A549 (cell line): ENCODE data around the gene DIS3L2. TPM values are rescaled to one million over a fixed set of nuclear protein-coding genes. Genes with fewer than 3 reads are reported as not detected.
A peak's percentile ranks its signal among the peaks of the same experiment; 100 is the strongest.

ENCODE experiments used
- ATAC-seq, 2 experiments: fragments of 200-7000 bp in 1 of 2; fragments of >200 bp in 1 of 2; cut with Nextera tagmentation in 1 of 2; cut with Tn5 transposase in 1 of 2; 3 replicates each; pipeline versions ENCODE4 v1.8.0 to v1.9.1; 2018 to 2020; ENCODE audit warnings: mild to moderate bottlenecking in 1 of 2, moderate library complexity in 1 of 2
- CTCF ChIA-PET: fragments of 300-600 bp; sonication (Branson Sonifier 250); formaldehyde crosslinking; extraction: SDS; loops from one replicate; lab custom pipeline; 2021; ENCODE audit warnings: antibody characterized with exemption, inconsistent platforms; lab: Yijun Ruan, JAX
- POLR2A ChIA-PET: fragments of 350-600 bp; formaldehyde crosslinking; extraction: SDS; loops from one replicate; lab custom pipeline; 2021; ENCODE audit warnings: antibody characterized with exemption, inconsistent platforms; lab: Yijun Ruan, JAX
- DNase-seq, 2 experiments: peaks; one replicate each; pipeline versions ENCODE4 v3.0.0 to v3.0.0-alpha.2; 2011 to 2016; ENCODE audit warnings: low read depth in 1 of 2, low spot score in 1 of 2
- FAIRE-seq: peaks from 2 replicates; lab custom pipeline; 2011; peaks lifted over from hg19 to GRCh38; lab: Jason Lieb, UNC
- H3K27ac ChIP-seq, 2 experiments: fragments of >200 bp; sonication (Bioruptor Twin); formaldehyde crosslinking; 3 replicates each; pipeline ENCODE4 v1.5.1; 2016 to 2017
- H3K4me1 ChIP-seq: fragments of >200 bp; sonication (Bioruptor Twin); formaldehyde crosslinking; 3 replicates; pipeline ENCODE4 v1.6.1; 2016
- H3K4me2 ChIP-seq: fragments of >200 bp; sonication (Bioruptor Twin); formaldehyde crosslinking; 3 replicates; pipeline ENCODE4 v1.6.1; 2016
- H3K4me3 ChIP-seq: fragments of >200 bp; sonication (Bioruptor Twin); formaldehyde crosslinking; 3 replicates; pipeline ENCODE4 v1.5.1; 2016
- H3K9me3 ChIP-seq: fragments of >200 bp; sonication (Bioruptor Twin); formaldehyde crosslinking; 3 replicates; pipeline ENCODE4 v1.6.1; 2016
- CBX8 ChIP-seq: fragments of 200-600 bp; sonication (generic); IDR thresholded peaks from 2 replicates; pipeline ENCODE4 v1.6.1; 2016
- CEBPB ChIP-seq, 2 experiments: fragments of >200 bp in 1 of 2; sonication (Bioruptor Twin) in 1 of 2; formaldehyde crosslinking in 1 of 2; IDR thresholded peaks; 2 replicates each; pipeline ENCODE4 v1.6.1; 2012 to 2016
- CHD2 ChIP-seq: fragments of 150-350 bp; IDR thresholded peaks from 2 replicates; pipeline ENCODE4 v1.6.1; 2014; ENCODE audit warnings: low read length; ENCODE audit not compliant: partially characterized antibody
- CHD4 ChIP-seq: fragments of 200-600 bp; sonication (generic); IDR thresholded peaks from 2 replicates; pipeline ENCODE4 v1.6.1; 2016; ENCODE audit warnings: antibody characterized with exemption, mild to moderate bottlenecking, borderline replicate concordance
- ELK1 ChIP-seq: fragments of 150-350 bp; IDR thresholded peaks from 2 replicates; pipeline ENCODE4 v1.6.1; 2014; ENCODE audit warnings: low read depth, mild to moderate bottlenecking, low read length
- FOSL2 ChIP-seq, 2 experiments: fragments of 450-650 bp in 1 of 2; fragments of >200 bp in 1 of 2; sonication (Bioruptor Twin) in 1 of 2; formaldehyde crosslinking; IDR thresholded peaks; 2 replicates each; pipeline versions ENCODE4 v1.5.0 to v1.6.1; 2016 to 2020; ENCODE audit warnings: mild to moderate bottlenecking in 1 of 2, moderate library complexity in 1 of 2
- FOXS1 ChIP-seq: fragments of 250-450 bp; sonication (Bioruptor Pico); IDR thresholded peaks from 2 replicates; pipeline ENCODE4 v1.5.0; 2020; ENCODE audit warnings: mild to moderate bottlenecking, moderate library complexity
- HDAC2 ChIP-seq: fragments of 200-600 bp; sonication (generic); IDR thresholded peaks from 2 replicates; pipeline ENCODE4 v1.6.1; 2016
- HEYL ChIP-seq: fragments of 250-450 bp; sonication (Bioruptor Pico); IDR thresholded peaks from 2 replicates; pipeline ENCODE4 v1.8.0; 2021; ENCODE audit warnings: mild to moderate bottlenecking, moderate library complexity
- JUNB ChIP-seq: fragments of >200 bp; sonication (Bioruptor Twin); formaldehyde crosslinking; IDR thresholded peaks from 2 replicates; pipeline ENCODE4 v1.6.1; 2016
- KDM1A ChIP-seq: fragments of 200-600 bp; sonication (generic); IDR thresholded peaks from 2 replicates; pipeline ENCODE4 v1.6.1; 2016; ENCODE audit warnings: low read depth, mild to moderate bottlenecking
- MAFK ChIP-seq: fragments of 450-650 bp; IDR thresholded peaks from 2 replicates; pipeline ENCODE4 v1.6.1; 2014; ENCODE audit not compliant: partially characterized antibody
- MAZ ChIP-seq: fragments of 150-350 bp; IDR thresholded peaks from 2 replicates; pipeline ENCODE4 v1.6.1; 2014; ENCODE audit warnings: antibody characterized with exemption, low read depth, low read length, borderline replicate concordance
- MYC ChIP-seq: IDR thresholded peaks from 2 replicates; pipeline ENCODE4 v1.6.1; 2012; ENCODE audit warnings: mild to moderate bottlenecking, inconsistent platforms, low read length, improper control_type of control experiment, borderline replicate concordance
- NFE2L2 ChIP-seq: fragments of 150-350 bp; conservative IDR thresholded peaks from 2 replicates; pipeline ENCODE4 v1.6.1; 2014; ENCODE audit warnings: low read length
- PBX3 ChIP-seq: IDR thresholded peaks from 2 replicates; pipeline ENCODE4 v1.6.1; 2012
- PHF8 ChIP-seq: fragments of 200-600 bp; sonication (generic); IDR thresholded peaks from 2 replicates; pipeline ENCODE4 v1.6.1; 2016; ENCODE audit warnings: low read depth, mild to moderate bottlenecking, antibody characterized with exemption, moderate library complexity, borderline replicate concordance
- POLR2A ChIP-seq: IDR thresholded peaks from 2 replicates; pipeline ENCODE4 v1.6.1; 2012; ENCODE audit warnings: mild to moderate bottlenecking, low read length
- POLR2AphosphoS2 ChIP-seq: conservative IDR thresholded peaks from 2 replicates; pipeline ENCODE4 v1.6.1; 2012; ENCODE audit warnings: low read length, improper control_type of control experiment, inconsistent platforms
- RCOR1 ChIP-seq: fragments of 150-350 bp; IDR thresholded peaks from 2 replicates; pipeline ENCODE4 v1.6.1; 2014; ENCODE audit warnings: antibody characterized with exemption, low read length, low read depth
- SMC3 ChIP-seq: fragments of >200 bp; sonication (Bioruptor Twin); formaldehyde crosslinking; IDR thresholded peaks from 3 replicates; pipeline ENCODE4 v1.6.1; 2018; ENCODE audit warnings: inconsistent platforms
- TFCP2L1 ChIP-seq: fragments of 250-450 bp; sonication (Bioruptor Pico); IDR thresholded peaks from 2 replicates; pipeline ENCODE4 v1.5.0; 2021; ENCODE audit warnings: mild to moderate bottlenecking
- TP53 ChIP-seq: fragments of 250-450 bp; sonication (Bioruptor Pico); IDR thresholded peaks from 2 replicates; pipeline ENCODE4 v1.5.0; 2021; ENCODE audit warnings: mild to moderate bottlenecking, moderate library complexity
- ZNF302 ChIP-seq: fragments of 250-450 bp; sonication (Bioruptor Pico); IDR thresholded peaks from 2 replicates; pipeline ENCODE4 v1.9.0; 2021; ENCODE audit warnings: inconsistent platforms, mild to moderate bottlenecking, moderate library complexity
- WGBS: methylation state at CpG from one replicate; pipeline ENCODE4 v1.1.6; 2017; ENCODE audit errors: missing lambda C conversion rate; 5-methylcytosine and 5-hydroxymethylcytosine counted together
- polyA plus RNA-seq, 4 experiments: library from polyadenylated mRNA; depleted of rRNA in 3 of 4; stranded (reverse); fragments of >200 nt; fragmentation: RNase III in 1 of 4; extraction: RNeasy Plus Mini Kit Qiagen cat#74134 plus additional on column Dnase treatment in 1 of 4; gene quantifications; 2 replicates in 3 of 4; 3 replicates in 1 of 4; pipeline ENCODE4 v1.2.3, GENCODE V29; 2011 to 2017
- TF ChIP-seq, protein P1 (sequence below): fragments of 250-450 bp; sonication (Bioruptor Pico); IDR thresholded peaks from 2 replicates; pipeline ENCODE4 v1.5.0; 2020; ENCODE audit warnings: low read depth, mild to moderate bottlenecking, moderate library complexity
- TF ChIP-seq, protein P2 (sequence below): fragments of 200-600 bp; sonication (generic); IDR thresholded peaks from 2 replicates; pipeline ENCODE4 v1.6.1; 2016; ENCODE audit warnings: antibody characterized with exemption, mild to moderate bottlenecking, moderate library complexity

Gene DIS3L2
- polyA plus RNA-seq, 2 of the 4 experiments (the other 2 are of a cell fraction) = 14.9 to 15.4 TPM

- FAIRE-seq = no peak
- Histone ChIP-seq H3K4me2 (no peak overlapping the region), H3K9me3 (no peaks in the 10 kb centered on the region), H3K4me3 (no peak overlapping the region), H3K27ac (no peak overlapping the region), H3K4me1 (peaks cover 4% of the 10 kb centered on the region; the same call in 1 of the 3 replicates)
- TF ChIP-seq HEYL (CRISPR knock-in tag) (no peak), TP53 (no peak), JUNB (no peak), CHD4 (no peak), HDAC2 (no peak), POLR2A (no peak), PHF8 (no peak), KDM1A (no peak), FOSL2 (IDR thresholded peaks at IDR 0.05) (no peak), FOSL2 (CRISPR knock-in tag; IDR thresholded peaks at IDR 0.05) (no peak), MYC (no peak), MAFK (no peak), SMC3 (no peak), FOXS1 (CRISPR knock-in tag) (no peak), CBX8 (no peak), TFCP2L1 (no peak)
- no peak for ATAC-seq
- ChIA-PET POLR2A (no interaction called here), CTCF (interaction anchor here (0.6 to 12.7 kb wide), 8 partner anchors 17 to 600 kb away, joined by 3 to 154 read pairs (median 19); no protein-coding TSS in a partner anchor)
- no peak for DNase-seq
- 69% methylated on average over 15 of the region's 15 CpGs for WGBS
Measured at GRCh38 chr2:231922311-231923009, 39.1 kb upstream of the DIS3L2 start.

DNA sequence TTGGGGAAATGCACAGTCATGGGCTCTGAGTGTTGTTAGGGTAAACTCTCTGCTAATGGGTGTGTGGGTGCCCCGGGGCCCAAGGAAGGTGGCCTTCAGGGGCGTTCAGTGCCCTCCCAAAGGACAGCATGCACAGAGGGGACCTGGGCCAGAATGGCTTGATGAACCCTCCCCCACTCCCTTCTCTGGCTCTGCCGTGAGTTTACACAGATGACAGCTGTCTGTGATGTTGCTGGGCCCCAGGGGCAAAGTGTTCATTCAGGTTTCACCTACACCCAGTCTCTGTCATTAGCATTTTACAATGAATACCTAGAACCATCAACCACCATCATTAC lies 38.5 kb upstream of the DIS3L2 start:
- no peak overlapping the region for H3K4me2 ChIP-seq
- ATAC-seq (no peak), DNase-seq (no peak), FAIRE-seq (no peak)
- 44% methylated on average over 3 of the region's 3 CpGs for WGBS
- TF ChIP-seq NFE2L2 (no peak), HEYL (CRISPR knock-in tag) (no peak)
- TF ChIP-seq, protein P1, sequence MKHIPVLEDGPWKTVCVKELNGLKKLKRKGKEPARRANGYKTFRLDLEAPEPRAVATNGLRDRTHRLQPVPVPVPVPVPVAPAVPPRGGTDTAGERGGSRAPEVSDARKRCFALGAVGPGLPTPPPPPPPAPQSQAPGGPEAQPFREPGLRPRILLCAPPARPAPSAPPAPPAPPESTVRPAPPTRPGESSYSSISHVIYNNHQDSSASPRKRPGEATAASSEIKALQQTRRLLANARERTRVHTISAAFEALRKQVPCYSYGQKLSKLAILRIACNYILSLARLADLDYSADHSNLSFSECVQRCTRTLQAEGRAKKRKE = no peak
- H3K4me3 ChIP-seq = no peak overlapping the region
- POLR2A ChIA-PET = no interaction called here
- no peak overlapping the region for H3K27ac ChIP-seq
- H3K4me1 ChIP-seq = peaks cover 4% of the 10 kb centered on the region; the same call in 1 of the 3 replicates
- CTCF ChIA-PET = interaction anchor here (1.0 to 12.7 kb wide), 9 partner anchors 12 to 521 kb away, joined by 3 to 154 read pairs (median 30); no protein-coding TSS in a partner anchor
- no peaks in the 10 kb centered on the region for H3K9me3 ChIP-seq

DNA sequence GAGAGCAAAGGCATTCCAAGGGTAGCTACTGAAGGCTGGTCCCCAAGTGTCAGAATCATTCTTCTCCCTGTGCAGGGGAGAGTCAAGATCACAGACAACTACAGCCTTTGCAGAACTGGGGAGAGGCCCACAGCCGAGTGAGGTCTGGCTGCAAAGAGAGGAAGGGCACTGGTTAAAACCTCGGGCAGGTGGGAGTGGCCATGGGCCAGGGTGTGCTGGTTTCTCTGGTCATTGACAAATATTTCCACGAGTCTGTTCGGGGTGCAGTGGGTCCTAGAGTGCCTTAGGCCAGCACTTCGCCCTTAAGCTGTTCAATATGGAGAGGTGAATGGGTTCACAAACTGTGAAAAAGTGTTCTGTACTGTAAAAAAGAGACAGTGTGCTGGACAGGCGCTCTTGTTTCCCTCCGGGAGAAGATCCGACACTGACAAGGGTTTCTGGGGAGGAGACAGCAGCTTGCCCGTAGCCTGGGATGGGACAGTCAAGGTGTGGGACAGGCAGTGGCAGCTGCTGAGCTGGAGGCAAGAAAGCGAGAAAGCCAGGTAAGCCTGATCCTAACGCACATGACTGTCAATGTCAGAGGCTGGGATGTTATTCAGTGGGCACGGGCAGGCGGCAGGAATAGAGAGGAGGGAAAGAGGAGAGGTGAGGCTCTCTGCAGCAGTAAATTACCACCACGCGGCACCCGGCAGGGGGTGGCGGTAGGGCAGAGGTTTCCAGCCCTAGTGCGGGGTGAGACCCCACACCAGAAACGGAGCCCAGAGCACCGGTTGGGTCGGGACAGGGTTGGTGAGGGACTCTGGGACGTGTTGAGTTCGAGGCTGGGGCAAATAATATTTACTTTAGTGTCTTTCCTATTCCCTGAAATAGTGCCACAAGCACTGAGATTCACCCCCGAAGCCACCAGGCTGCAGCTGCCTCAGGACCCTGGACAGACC lies 37.3 kb upstream of the DIS3L2 start:
- DNase-seq (no peak), ATAC-seq (no peak), FAIRE-seq (no peak)
- H3K9me3 ChIP-seq = no peaks in the 10 kb centered on the region
- TF ChIP-seq ZNF302 (CRISPR knock-in tag) (no peak), SMC3 (no peak), ELK1 (no peak), CHD2 (no peak), MAZ (no peak), POLR2A (no peak), CEBPB (IDR thresholded peaks at IDR 0.05) (no peak), POLR2AphosphoS2 (no peak), PBX3 (no peak), RCOR1 (no peak)
- TF ChIP-seq, protein P2, sequence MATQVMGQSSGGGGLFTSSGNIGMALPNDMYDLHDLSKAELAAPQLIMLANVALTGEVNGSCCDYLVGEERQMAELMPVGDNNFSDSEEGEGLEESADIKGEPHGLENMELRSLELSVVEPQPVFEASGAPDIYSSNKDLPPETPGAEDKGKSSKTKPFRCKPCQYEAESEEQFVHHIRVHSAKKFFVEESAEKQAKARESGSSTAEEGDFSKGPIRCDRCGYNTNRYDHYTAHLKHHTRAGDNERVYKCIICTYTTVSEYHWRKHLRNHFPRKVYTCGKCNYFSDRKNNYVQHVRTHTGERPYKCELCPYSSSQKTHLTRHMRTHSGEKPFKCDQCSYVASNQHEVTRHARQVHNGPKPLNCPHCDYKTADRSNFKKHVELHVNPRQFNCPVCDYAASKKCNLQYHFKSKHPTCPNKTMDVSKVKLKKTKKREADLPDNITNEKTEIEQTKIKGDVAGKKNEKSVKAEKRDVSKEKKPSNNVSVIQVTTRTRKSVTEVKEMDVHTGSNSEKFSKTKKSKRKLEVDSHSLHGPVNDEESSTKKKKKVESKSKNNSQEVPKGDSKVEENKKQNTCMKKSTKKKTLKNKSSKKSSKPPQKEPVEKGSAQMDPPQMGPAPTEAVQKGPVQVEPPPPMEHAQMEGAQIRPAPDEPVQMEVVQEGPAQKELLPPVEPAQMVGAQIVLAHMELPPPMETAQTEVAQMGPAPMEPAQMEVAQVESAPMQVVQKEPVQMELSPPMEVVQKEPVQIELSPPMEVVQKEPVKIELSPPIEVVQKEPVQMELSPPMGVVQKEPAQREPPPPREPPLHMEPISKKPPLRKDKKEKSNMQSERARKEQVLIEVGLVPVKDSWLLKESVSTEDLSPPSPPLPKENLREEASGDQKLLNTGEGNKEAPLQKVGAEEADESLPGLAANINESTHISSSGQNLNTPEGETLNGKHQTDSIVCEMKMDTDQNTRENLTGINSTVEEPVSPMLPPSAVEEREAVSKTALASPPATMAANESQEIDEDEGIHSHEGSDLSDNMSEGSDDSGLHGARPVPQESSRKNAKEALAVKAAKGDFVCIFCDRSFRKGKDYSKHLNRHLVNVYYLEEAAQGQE = no peak
- H3K4me2 ChIP-seq = peak overlapping the region; percentile 85; the same call in 1 of the 3 replicates
- no peak overlapping the region for H3K4me3 ChIP-seq
- 74% methylated on average over 24 of the region's 24 CpGs for WGBS
- no peak overlapping the region for H3K27ac ChIP-seq
- CTCF ChIA-PET = interaction anchor here (0.7 to 12.7 kb wide), 44 partner anchors 8 to 600 kb away, joined by 3 to 154 read pairs (median 5); partner anchors contain the start of gene PRSS56
- POLR2A ChIA-PET = no interaction called here
- H3K4me1 ChIP-seq = peaks cover 4% of the 10 kb centered on the region; the same call in 1 of the 3 replicates
